GM18526 (cell line): ENCODE results near the gene PPP1R14C.

Experiments used
- POLR2A ChIP-seq: IDR thresholded peaks from 3 replicates; pipeline ENCODE4 v1.6.1; 2011; ENCODE audit not compliant: insufficient read length; ENCODE audit errors: extremely low read depth

PPP1R14C gene

GRCh38 chr6:150291968-150292710 is 149.3 kb downstream of the PPP1R14C start:
- no peak for TF ChIP-seq POLR2A

GRCh38 chr6:150293019-150293418 is 150.2 kb downstream of the PPP1R14C start:
- no peak for TF ChIP-seq POLR2A

- TF ChIP-seq POLR2A = no peak
Observed at GRCh38 chr6:150293423-150294173, 150.8 kb downstream of the PPP1R14C start.

- TF ChIP-seq POLR2A = no peak
Observed at GRCh38 chr6:150296890-150297289, 154.0 kb downstream of the PPP1R14C start.

- TF ChIP-seq POLR2A = no peak
Observed at GRCh38 chr6:150297327-150298029, 154.6 kb downstream of the PPP1R14C start.

- TF ChIP-seq POLR2A = no peak
Observed at GRCh38 chr6:150298030-150298380, 155.2 kb downstream of the PPP1R14C start.

- TF ChIP-seq POLR2A = no peak
Observed at GRCh38 chr6:150298676-150299075, 155.8 kb downstream of the PPP1R14C start.
